ENCODE data around the gene LHFPL3. TPM values are rescaled to one million over a fixed set of nuclear protein-coding genes. Genes with fewer than 3 reads are reported as not detected.

LHFPL3 gene
- total RNA-seq, 1 donor from 2014 or later, result not detected

GRCh38 chr7:104367926-104368325 lies 39.5 kb downstream of the LHFPL3 start:
- Mint-ChIP-seq H3K27ac (no peak overlapping the region), H3K27me3 (peaks cover 7% of the 10 kb centered on the region), H3K9me3 (ENCODE audit: low read depth) (no peaks in the 10 kb centered on the region), H3K4me3 (ENCODE audit: low read depth) (no peak overlapping the region), H3K4me1 (ENCODE audit: low read depth) (peaks cover 16% of the 10 kb centered on the region), H3K36me3 (ENCODE audit: insufficient read depth) (no peaks in the 10 kb centered on the region)
- no peak for DNase-seq (ENCODE audit: low spot score, unreplicated experiment)
- TF ChIP-seq CTCF (IDR thresholded peaks at IDR 0.05; ENCODE audit: unreplicated experiment), result no peak

GRCh38 chr7:104371216-104371979 lies 43.0 kb downstream of the LHFPL3 start:
- no peak overlapping the region for H3K27ac Mint-ChIP-seq
- H3K4me1 Mint-ChIP-seq (ENCODE audit: low read depth), result peaks cover 6% of the 10 kb centered on the region
- DNase-seq (ENCODE audit: low spot score, unreplicated experiment), result no peak
- H3K9me3 Mint-ChIP-seq (ENCODE audit: low read depth), result no peaks in the 10 kb centered on the region
- H3K27me3 Mint-ChIP-seq, result no peaks in the 10 kb centered on the region
- no peaks in the 10 kb centered on the region for H3K36me3 Mint-ChIP-seq (ENCODE audit: insufficient read depth)
- TF ChIP-seq CTCF (IDR thresholded peaks at IDR 0.05; ENCODE audit: unreplicated experiment), result no peak
- no peak overlapping the region for H3K4me3 Mint-ChIP-seq (ENCODE audit: low read depth)

GRCh38 chr7:104371980-104372357 lies 43.6 kb downstream of the LHFPL3 start:
- no peak for TF ChIP-seq CTCF (IDR thresholded peaks at IDR 0.05; ENCODE audit: unreplicated experiment)
- H3K36me3 Mint-ChIP-seq (ENCODE audit: insufficient read depth), result no peaks in the 10 kb centered on the region

GRCh38 chr7:104382616-104383015 lies 54.2 kb downstream of the LHFPL3 start:
- Mint-ChIP-seq H3K4me3 (ENCODE audit: low read depth) (no peak overlapping the region), H3K36me3 (ENCODE audit: insufficient read depth) (no peaks in the 10 kb centered on the region), H3K27me3 (no peaks in the 10 kb centered on the region), H3K4me1 (ENCODE audit: low read depth) (no peaks in the 10 kb centered on the region), H3K27ac (no peak overlapping the region), H3K9me3 (ENCODE audit: low read depth) (peaks cover 10% of the 10 kb centered on the region)
- no peak for TF ChIP-seq CTCF (IDR thresholded peaks at IDR 0.05; ENCODE audit: unreplicated experiment)
- DNase-seq (ENCODE audit: low spot score, unreplicated experiment), result no peak

More at GRCh38 chr7:104371980-104372357, 43.6 kb downstream of the LHFPL3 start:
- H3K27me3 Mint-ChIP-seq, result no peaks in the 10 kb centered on the region
- DNase-seq (ENCODE audit: low spot score, unreplicated experiment), result no peak
- no peak overlapping the region for H3K27ac Mint-ChIP-seq
- no peaks in the 10 kb centered on the region for H3K9me3 Mint-ChIP-seq (ENCODE audit: low read depth)
- peaks cover 4% of the 10 kb centered on the region for H3K4me1 Mint-ChIP-seq (ENCODE audit: low read depth)
- H3K4me3 Mint-ChIP-seq (ENCODE audit: low read depth), result no peak overlapping the region

GRCh38 chr7:104386943-104387342 lies 58.5 kb downstream of the LHFPL3 start:
- H3K4me3 Mint-ChIP-seq (ENCODE audit: low read depth), result no peak overlapping the region
- H3K27ac Mint-ChIP-seq, result no peak overlapping the region
- H3K9me3 Mint-ChIP-seq (ENCODE audit: low read depth), result peaks cover 21% of the 10 kb centered on the region
- no peaks in the 10 kb centered on the region for H3K36me3 Mint-ChIP-seq (ENCODE audit: insufficient read depth)
- H3K27me3 Mint-ChIP-seq, result no peaks in the 10 kb centered on the region
- DNase-seq (ENCODE audit: low spot score, unreplicated experiment), result no peak
- no peaks in the 10 kb centered on the region for H3K4me1 Mint-ChIP-seq (ENCODE audit: low read depth)
- TF ChIP-seq CTCF (IDR thresholded peaks at IDR 0.05; ENCODE audit: unreplicated experiment), result no peak
